Cardiac muscle cell (in vitro differentiated cells and primary cell): Measurements from ENCODE around the gene ZNF827. TPM values are rescaled to one million over a fixed set of nuclear protein-coding genes. Genes with fewer than 3 reads are reported as not detected.

ENCODE experiments used
- DNase-seq, 2 donors: peaks; one replicate each; pipeline versions ENCODE4 v3.0.0 to v3.0.0-alpha.2; 2010 to 2017; ENCODE audit warnings: low read depth in 1 of 2, low spot score in 1 of 2
- H3K27ac ChIP-seq: fragments of 200-600 bp; sonication (generic); 2 replicates; pipeline ENCODE4 v1.5.1; 2016
- H3K27me3 ChIP-seq: fragments of 200-600 bp; sonication (generic); 2 replicates; pipeline ENCODE4 v1.6.0; 2016; ENCODE audit warnings: control low read depth
- H3K36me3 ChIP-seq: fragments of 200-600 bp; sonication (generic); 2 replicates; pipeline ENCODE4 v1.5.1; 2016; ENCODE audit warnings: control low read depth
- H3K4me1 ChIP-seq: fragments of 200-600 bp; sonication (generic); 2 replicates; pipeline ENCODE4 v1.8.1; 2017; ENCODE audit warnings: low read depth, mild to moderate bottlenecking, mixed run types
- H3K4me3 ChIP-seq: fragments of 200-600 bp; sonication (generic); 2 replicates; pipeline ENCODE4 v1.5.1; 2016; ENCODE audit warnings: mild to moderate bottlenecking
- H3K9me3 ChIP-seq: fragments of 200-600 bp; sonication (generic); 2 replicates; pipeline ENCODE4 v1.5.1; 2017; ENCODE audit warnings: low read depth, mild to moderate bottlenecking, control low read depth
- polyA plus RNA-seq: library from polyadenylated mRNA; unstranded; fragments of >200 nt; fragmentation: Nextera tagmentation; extraction: Ambion mirVana; gene quantifications from 2 replicates; pipeline ENCODE4 v1.2.1, GENCODE V29; 2016
- total RNA-seq: library from RNA; depleted of rRNA; stranded (reverse); fragments of >200 nt; gene quantifications from 2 replicates; pipeline ENCODE4 v1.2.3, GENCODE V29; 2016
- TF ChIP-seq, protein P1 (sequence below): IDR thresholded peaks from 2 replicates; pipeline ENCODE4 v1.5.1; 2012; ENCODE audit warnings: low read depth, mild to moderate bottlenecking, low read length

The ZNF827 gene
- total and polyA plus RNA-seq, 2 experiments from 2014 or later = 13.2 to 37.3 TPM

DNA sequence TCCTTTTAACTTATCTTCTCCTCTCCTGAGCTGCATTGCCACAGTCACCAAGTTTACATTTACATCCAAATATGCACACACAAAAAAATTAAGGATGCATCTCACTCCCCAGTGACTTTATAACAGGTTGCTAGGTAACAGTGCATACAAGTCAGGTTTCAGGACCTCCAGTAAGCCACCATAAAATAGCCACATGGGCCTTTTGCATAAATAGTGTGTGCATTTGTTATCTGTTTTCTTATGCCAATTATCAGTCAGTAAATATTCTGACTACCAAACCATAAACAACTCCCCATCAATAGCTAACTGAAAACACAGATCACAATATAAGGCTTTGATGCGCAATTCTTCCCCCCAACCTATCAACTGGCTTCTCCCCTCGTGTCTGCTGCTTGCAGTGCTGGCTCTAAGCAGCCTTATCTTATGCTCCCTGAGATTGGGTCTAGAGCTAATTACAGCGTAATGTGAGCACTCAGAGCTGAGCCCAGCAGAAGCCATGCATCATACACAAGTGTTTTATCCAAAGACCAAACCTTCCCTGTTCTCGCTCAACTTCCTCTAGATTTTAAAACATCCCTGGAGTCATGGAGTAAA is 55.4 kb downstream of the ZNF827 start:
- TF ChIP-seq, protein P1, sequence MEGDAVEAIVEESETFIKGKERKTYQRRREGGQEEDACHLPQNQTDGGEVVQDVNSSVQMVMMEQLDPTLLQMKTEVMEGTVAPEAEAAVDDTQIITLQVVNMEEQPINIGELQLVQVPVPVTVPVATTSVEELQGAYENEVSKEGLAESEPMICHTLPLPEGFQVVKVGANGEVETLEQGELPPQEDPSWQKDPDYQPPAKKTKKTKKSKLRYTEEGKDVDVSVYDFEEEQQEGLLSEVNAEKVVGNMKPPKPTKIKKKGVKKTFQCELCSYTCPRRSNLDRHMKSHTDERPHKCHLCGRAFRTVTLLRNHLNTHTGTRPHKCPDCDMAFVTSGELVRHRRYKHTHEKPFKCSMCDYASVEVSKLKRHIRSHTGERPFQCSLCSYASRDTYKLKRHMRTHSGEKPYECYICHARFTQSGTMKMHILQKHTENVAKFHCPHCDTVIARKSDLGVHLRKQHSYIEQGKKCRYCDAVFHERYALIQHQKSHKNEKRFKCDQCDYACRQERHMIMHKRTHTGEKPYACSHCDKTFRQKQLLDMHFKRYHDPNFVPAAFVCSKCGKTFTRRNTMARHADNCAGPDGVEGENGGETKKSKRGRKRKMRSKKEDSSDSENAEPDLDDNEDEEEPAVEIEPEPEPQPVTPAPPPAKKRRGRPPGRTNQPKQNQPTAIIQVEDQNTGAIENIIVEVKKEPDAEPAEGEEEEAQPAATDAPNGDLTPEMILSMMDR = no peak

DNA sequence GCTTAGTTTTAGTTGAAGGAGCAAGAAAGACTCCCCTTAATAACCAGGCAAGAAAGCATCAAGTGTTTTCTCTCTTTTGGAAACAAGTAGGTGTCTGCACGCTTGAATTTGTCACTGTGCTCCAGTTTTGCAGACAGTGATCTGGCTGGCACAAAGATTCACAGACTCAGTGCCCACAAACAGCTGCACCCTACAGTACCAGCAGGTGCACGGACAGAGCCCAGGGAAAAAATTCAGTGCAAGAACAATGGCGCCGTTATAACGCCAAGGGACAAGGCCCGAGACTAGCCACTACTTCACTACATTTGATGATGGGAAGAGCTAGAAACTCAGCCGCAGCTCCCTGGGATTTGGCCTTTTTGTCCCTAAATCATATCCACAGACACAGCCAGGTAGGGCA is 56.0 kb downstream of the ZNF827 start:
- Histone ChIP-seq H3K4me1 (peaks cover 22% of the 10 kb centered on the region), H3K4me3 (no peak overlapping the region), H3K27me3 (no peaks in the 10 kb centered on the region), H3K9me3 (no peaks in the 10 kb centered on the region), H3K36me3 (no peaks in the 10 kb centered on the region), H3K27ac (peak overlapping the region; percentile 48)
- DNase-seq = no peak
- TF ChIP-seq, protein P1 = no peak

More for the DNA sequence above, 55.4 kb downstream of the ZNF827 start:
- no peaks in the 10 kb centered on the region for H3K27me3 ChIP-seq
- no peaks in the 10 kb centered on the region for H3K36me3 ChIP-seq
- H3K27ac ChIP-seq = no peak overlapping the region
- H3K4me3 ChIP-seq = no peak overlapping the region
- peaks cover 25% of the 10 kb centered on the region for H3K4me1 ChIP-seq
- no peaks in the 10 kb centered on the region for H3K9me3 ChIP-seq
- no peak for DNase-seq

DNA sequence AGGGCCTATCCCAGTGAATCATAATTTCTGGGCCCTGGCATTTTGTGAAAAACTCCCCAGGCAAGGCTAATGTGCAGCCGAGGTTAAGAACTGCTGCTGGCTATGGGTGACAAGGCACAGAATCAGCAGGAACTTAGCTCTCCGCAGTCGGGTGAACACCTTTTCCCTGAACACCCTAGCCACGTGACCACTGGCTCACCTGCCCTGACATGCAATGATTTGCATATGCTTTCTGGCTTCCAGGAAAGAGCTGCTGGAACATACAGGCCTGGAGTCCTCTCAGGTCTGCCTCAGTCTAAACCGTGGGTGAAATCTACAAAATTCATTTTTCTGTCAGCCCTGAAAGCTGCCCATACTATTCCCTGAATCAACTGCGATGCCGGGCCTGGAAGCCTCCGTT is 56.6 kb downstream of the ZNF827 start:
- peaks cover under 1% of the 10 kb centered on the region for H3K36me3 ChIP-seq
- H3K9me3 ChIP-seq = no peaks in the 10 kb centered on the region
- no peak for DNase-seq
- peak overlapping the region; percentile 6 for H3K27ac ChIP-seq
- H3K27me3 ChIP-seq = no peaks in the 10 kb centered on the region
- peaks cover 19% of the 10 kb centered on the region for H3K4me1 ChIP-seq
- no peak overlapping the region for H3K4me3 ChIP-seq
- TF ChIP-seq, protein P1 = no peak

DNA sequence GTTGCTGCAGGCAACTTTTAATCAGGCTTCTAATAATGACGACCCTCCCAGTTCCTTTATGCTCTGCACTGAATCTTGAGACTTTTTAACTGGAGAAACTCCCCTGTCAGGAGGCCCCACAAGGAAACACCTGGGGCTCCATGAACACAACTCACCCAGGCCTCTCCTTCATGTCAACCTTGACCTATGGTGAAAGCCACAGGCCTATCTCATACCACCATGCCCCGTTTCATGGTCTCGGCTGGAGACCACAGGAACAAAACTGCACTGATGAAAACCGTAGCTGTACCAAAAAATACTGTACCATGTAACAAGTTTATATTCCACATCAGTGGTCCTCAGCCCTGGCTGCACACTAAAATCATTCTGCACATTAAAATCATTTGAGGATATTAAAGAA is 57.0 kb downstream of the ZNF827 start:
- TF ChIP-seq, protein P1 = no peak
- Histone ChIP-seq H3K27ac (peak overlapping the region; percentile 6), H3K4me1 (peaks cover 15% of the 10 kb centered on the region), H3K4me3 (no peak overlapping the region), H3K36me3 (peaks cover 4% of the 10 kb centered on the region), H3K9me3 (no peaks in the 10 kb centered on the region), H3K27me3 (no peaks in the 10 kb centered on the region)
- no peak for DNase-seq

DNA sequence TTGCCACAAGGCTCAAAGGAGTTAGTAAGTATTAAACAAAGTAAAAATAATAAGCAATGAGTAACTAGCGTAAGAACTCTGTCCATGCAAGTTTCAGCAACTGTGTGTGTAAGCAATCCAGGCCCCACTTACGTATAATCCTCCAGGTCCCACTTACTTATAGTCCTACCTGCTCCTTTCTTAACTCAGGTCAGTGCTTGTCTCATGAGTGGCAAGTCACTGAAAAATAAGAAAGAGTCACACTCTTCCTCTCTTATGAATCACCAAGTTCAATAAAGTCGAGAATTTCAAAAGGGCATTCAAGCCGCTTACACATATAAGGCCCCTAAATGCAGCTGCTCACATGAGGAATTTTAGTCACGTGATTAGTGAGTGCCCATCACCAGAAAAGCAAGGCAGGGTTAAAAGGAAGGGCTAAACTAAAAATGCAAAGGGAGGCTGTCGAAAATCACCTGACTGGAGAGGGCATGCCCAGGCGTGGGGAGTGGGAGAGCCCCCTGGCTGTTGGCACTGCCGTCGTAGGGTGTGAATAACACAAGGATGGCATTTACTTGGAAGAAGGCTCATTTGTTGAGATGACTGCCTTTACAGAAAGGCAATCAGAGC is 58.2 kb downstream of the ZNF827 start:
- H3K4me1 ChIP-seq = peaks cover 14% of the 10 kb centered on the region
- no peak for DNase-seq
- H3K27me3 ChIP-seq = no peaks in the 10 kb centered on the region
- H3K36me3 ChIP-seq = peaks cover 9% of the 10 kb centered on the region
- TF ChIP-seq, protein P1 = no peak
- no peak overlapping the region for H3K27ac ChIP-seq
- H3K9me3 ChIP-seq = no peaks in the 10 kb centered on the region
- no peak overlapping the region for H3K4me3 ChIP-seq
